Heart right ventricle (tissue), 16 donors: Measurements from ENCODE around the gene MYO5A. TPM values are rescaled to one million over a fixed set of nuclear protein-coding genes. Genes with fewer than 3 reads are reported as not detected.

ENCODE experiments used
- ATAC-seq, 8 donors: fragments of 200-7000 bp; cut with Tn5 transposase; one replicate each; pipeline ENCODE4 v1.9.1; 2020; ENCODE audit warnings: mild to moderate bottlenecking in 8 of 8, moderate library complexity in 8 of 8, moderate number of reproducible peaks in 1 of 8
- DNase-seq, 2 donors: peaks; one replicate each; pipeline ENCODE4 v3.0.0-alpha.2; 2020
- H3K27ac ChIP-seq, 10 donors: fragments of 200-600 bp; sonication (generic) in 2 of 10; one replicate each; pipeline versions ENCODE4 v1.5.0 to v1.8.0; 2020 to 2022; ENCODE audit warnings: mild to moderate bottlenecking in 3 of 10
- H3K27me3 ChIP-seq, 7 donors: fragments of 200-600 bp; one replicate each; pipeline ENCODE4 v1.8.0; 2021 to 2022; ENCODE audit warnings: mild to moderate bottlenecking in 2 of 7
- H3K36me3 ChIP-seq, 9 donors: fragments of 200-600 bp; sonication (generic) in 1 of 9; one replicate each; pipeline versions ENCODE4 v1.5.0 to v1.8.0; 2020 to 2022; ENCODE audit warnings: mild to moderate bottlenecking in 2 of 9
- H3K4me1 ChIP-seq, 9 donors: fragments of 200-600 bp; sonication (generic) in 1 of 9; one replicate each; pipeline versions ENCODE4 v1.5.0 to v1.8.0; 2020 to 2022; ENCODE audit warnings: mild to moderate bottlenecking in 4 of 9
- H3K4me3 ChIP-seq, 10 donors: fragments of 200-600 bp; sonication (generic) in 2 of 10; one replicate each; pipeline versions ENCODE4 v1.5.0 to v1.8.0; 2020 to 2022; ENCODE audit warnings: mild to moderate bottlenecking in 7 of 10, moderate library complexity in 2 of 10
- H3K9me3 ChIP-seq, 11 donors: fragments of 200-600 bp in 10 of 11; sonication (generic) in 2 of 11; one replicate each; pipeline versions ENCODE4 v1.5.0 to v1.8.0; 2013 to 2022; ENCODE audit warnings: mild to moderate bottlenecking in 2 of 11, control low read depth in 1 of 11, moderate library complexity in 1 of 11
- CTCF ChIP-seq, 9 donors: fragments of 200-600 bp; sonication (generic) in 2 of 9; IDR thresholded peaks; one replicate each; pipeline versions ENCODE4 v1.5.0 to v1.8.0; 2021 to 2022; ENCODE audit warnings: antibody characterized with exemption in 9 of 9, mild to moderate bottlenecking in 5 of 9, moderate library complexity in 1 of 9
- WGBS, 2 donors: extraction: QIAGEN DNeasy Blood & Tissue Kit; methylation state at CpG; one replicate each; pipeline ENCODE4 v1.1.7; 2013; ENCODE audit warnings: inconsistent platforms in 1 of 2; 5-methylcytosine and 5-hydroxymethylcytosine counted together
- intact Hi-C, 10 donors: fragments of 100-400 bp; cut with DNase I; formaldehyde crosslinking; loops; one replicate each; pipeline versions ENCODE4 v1.11.1 to v1.14.2; 2022
- polyA plus RNA-seq, 2 donors: library from polyadenylated mRNA; stranded (reverse); fragments of 200-250 nt; gene quantifications; one replicate each; pipeline ENCODE4 v1.2.3, GENCODE V29; 2013
- total RNA-seq, 10 donors: library from RNA; stranded (reverse); fragmentation: NEBNext Ultra II Directional in 3 of 10; extraction: Animal tissue kit (Norgen Biotek cat#: 25700) in 3 of 10; gene quantifications; one replicate each; pipeline versions ENCODE4 v1.2.1 to v1.2.4, GENCODE V29; 2021 to 2023
- donor health status: Arrhythmogenic right ventricular cardiomyopathy.
- donor health status: ischemic (EF 13 %, LVEDD 7.1; RV severe dilation, severe dysfunction).
- donor health status: healthy with polysubstance abuse.
- donor health status: DM: no; HTN: yes; CAD: no.
- donor health status: DM: no; HTN: no; CAD: no.
- donor health status: ischemic (EF 25% LVEDD 6.9; RV normal size, moderate dysfunction).
- donor health status: ischemic (EF 25% LVEDD 5.7; RV mildly dilated, moderate dysfunction).
- donor health status: healthy.
- donor health status: DM: yes; HTN: yes; CAD: no.
- donor health status: Ischemic cardiomyopathy.
- donor health status: ischemic (EF 35%, LVEDD 5.7; RV mildly dilated, moderate dysfunction).
- donor health status: nonischemic (EF 11% LVEDD 7.7; RV severe dilation, severe dysfunction).
- donor health status: DM: yes; HTN: yes; CAD: no.
- donor health status: PGD.
- donor health status: ischemic (EF 29% LVEDD 5.4; RV normal size, mild dysfunction).
- donor health status: nonischemic (EF 23%, LVEDD 6.1; RV moderate dilation, normal function).

The MYO5A gene
- total and polyA plus RNA-seq, 12 donors, result 3.1 to 15.7 (median 6.3) TPM

- DNase-seq (no peak), ATAC-seq (no peak)
- H3K27ac ChIP-seq, result peak overlapping the region in 1 of 10 donors; percentile 24
- no peak overlapping the region for H3K4me3 ChIP-seq
- TF ChIP-seq CTCF (IDR thresholded peaks at IDR 0.05), result no peak
- peaks cover 0 to 7% (median 0%) of the 10 kb centered on the region in 11 donors for H3K9me3 ChIP-seq
- H3K4me1 ChIP-seq, result peaks cover 0 to 11% (median 0%) of the 10 kb centered on the region in 9 donors
- 66 to 97% methylated on average over 2 of the region's 2 CpGs for WGBS, 2 donors
- H3K36me3 ChIP-seq, result peaks cover 0 to 23% (median 0%) of the 10 kb centered on the region in 9 donors
- no peaks in the 10 kb centered on the region for H3K27me3 ChIP-seq
- intact Hi-C loops, result no loop called here
Observed at GRCh38 chr15:52415628-52416027, 113.1 kb downstream of the MYO5A start.

GRCh38 chr15:52414936-52415335 lies 113.7 kb downstream of the MYO5A start:
- Histone ChIP-seq H3K4me3 (no peak overlapping the region), H3K27ac (peak overlapping the region in 1 of 10 donors; percentile 24), H3K4me1 (peaks cover 0 to 11% (median 0%) of the 10 kb centered on the region in 9 donors), H3K27me3 (no peaks in the 10 kb centered on the region), H3K9me3 (peaks cover 0 to 7% (median 0%) of the 10 kb centered on the region in 11 donors), H3K36me3 (peaks cover 0 to 27% (median 0%) of the 10 kb centered on the region in 9 donors)
- DNase-seq, result no peak
- intact Hi-C loops, result no loop called here
- TF ChIP-seq CTCF (IDR thresholded peaks at IDR 0.05), result no peak
- no peak for ATAC-seq
- WGBS, 2 donors, result 51 to 56% methylated on average over 6 of the region's 6 CpGs

GRCh38 chr15:52408823-52409222 lies 119.9 kb downstream of the MYO5A start:
- intact Hi-C loops, result loop anchor here in 1 of 10 donors (10.0 kb wide), 1 partner anchor 116 kb away; the partner anchor contains the start of gene MYO5A
- Histone ChIP-seq H3K9me3 (no peaks in the 10 kb centered on the region), H3K4me1 (no peaks in the 10 kb centered on the region), H3K27me3 (no peaks in the 10 kb centered on the region), H3K27ac (no peak overlapping the region), H3K4me3 (no peak overlapping the region), H3K36me3 (peaks cover 0 to 53% (median 0%) of the 10 kb centered on the region in 9 donors)
- no peak for TF ChIP-seq CTCF (IDR thresholded peaks at IDR 0.05)
- WGBS, 2 donors, result 90 to 97% methylated on average over 1 of the region's 1 CpG
- DNase-seq (no peak), ATAC-seq (no peak)

- Histone ChIP-seq H3K4me1 (no peaks in the 10 kb centered on the region), H3K27ac (no peak overlapping the region), H3K4me3 (no peak overlapping the region), H3K9me3 (no peaks in the 10 kb centered on the region), H3K27me3 (no peaks in the 10 kb centered on the region), H3K36me3 (peaks cover 0 to 64% (median 0%) of the 10 kb centered on the region in 9 donors)
- TF ChIP-seq CTCF (IDR thresholded peaks at IDR 0.05), result no peak
- intact Hi-C loops, result loop anchor here in 1 of 10 donors (10.0 kb wide), 1 partner anchor 117 kb away; the partner anchor contains the start of gene MYO5A
- ATAC-seq (no peak), DNase-seq (no peak)
Observed at GRCh38 chr15:52407374-52407773, 121.3 kb downstream of the MYO5A start.
